HG03520 (cell line): Measurements from ENCODE around the gene TCEA2.
"Not testable (repeated sequence)": the region's sequence is repeated elsewhere in the genome, so short reads cannot be mapped to it uniquely, and the experiment has no call there.

Experiments used
- ATAC-seq: cut with Tn5 transposase; IDR thresholded peaks from one replicate; pipeline ENCODE4 v1.9.1; 2021; ENCODE audit warnings: mild to moderate bottlenecking, moderate library complexity; ENCODE audit not compliant: unreplicated experiment

The TCEA2 gene

DNA sequence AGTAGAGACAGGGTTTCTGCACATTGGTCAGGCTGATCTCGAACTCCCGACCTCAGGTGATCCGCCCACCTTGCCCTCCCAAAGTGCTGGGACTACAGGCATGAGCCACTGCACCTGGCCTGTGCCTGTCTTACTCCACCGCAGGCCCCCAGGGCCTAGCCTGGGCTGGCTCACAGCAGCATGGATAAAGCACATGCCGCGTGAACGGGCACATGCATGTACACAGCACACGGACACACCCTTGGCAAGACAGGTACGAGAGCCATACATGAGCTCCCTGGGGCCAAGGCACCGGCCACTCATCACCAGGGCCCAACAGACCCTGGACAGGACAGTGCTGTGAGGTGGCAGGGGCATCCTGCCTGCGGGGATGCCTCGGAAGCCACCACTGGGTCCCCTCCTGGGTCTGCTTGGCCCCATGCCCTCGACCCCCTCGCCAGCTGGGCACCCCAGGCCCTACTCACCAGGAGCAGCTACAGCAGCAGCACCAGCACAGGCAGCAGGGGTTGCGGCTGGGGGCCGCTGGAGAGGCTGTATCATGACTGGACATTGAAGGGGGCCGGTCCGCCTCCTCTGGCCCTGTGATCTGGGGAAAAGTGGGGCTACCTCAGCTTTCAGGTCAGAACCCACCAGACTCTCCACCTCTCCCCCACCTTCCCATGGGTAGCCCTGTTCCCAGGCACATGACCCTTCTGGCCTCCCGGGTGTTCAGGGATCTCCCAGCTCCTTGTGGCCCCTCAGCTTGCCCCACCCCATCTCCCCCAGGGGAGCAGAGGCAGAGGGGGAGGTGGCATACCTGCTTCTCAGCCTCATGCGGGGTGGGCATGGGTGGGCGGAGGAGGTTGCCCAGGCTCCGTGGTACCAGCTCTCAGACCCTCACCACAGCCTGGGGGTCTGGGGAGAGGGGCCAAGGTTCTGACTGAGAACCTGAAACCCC is 13.3 kb downstream of the TCEA2 start:
- no peak for ATAC-seq

GRCh38 chr20:64077094-64077493 is 14.1 kb downstream of the TCEA2 start:
- no peak for ATAC-seq

- ATAC-seq: no peak
Observed at GRCh38 chr20:64077541-64077875, 14.5 kb downstream of the TCEA2 start.

DNA sequence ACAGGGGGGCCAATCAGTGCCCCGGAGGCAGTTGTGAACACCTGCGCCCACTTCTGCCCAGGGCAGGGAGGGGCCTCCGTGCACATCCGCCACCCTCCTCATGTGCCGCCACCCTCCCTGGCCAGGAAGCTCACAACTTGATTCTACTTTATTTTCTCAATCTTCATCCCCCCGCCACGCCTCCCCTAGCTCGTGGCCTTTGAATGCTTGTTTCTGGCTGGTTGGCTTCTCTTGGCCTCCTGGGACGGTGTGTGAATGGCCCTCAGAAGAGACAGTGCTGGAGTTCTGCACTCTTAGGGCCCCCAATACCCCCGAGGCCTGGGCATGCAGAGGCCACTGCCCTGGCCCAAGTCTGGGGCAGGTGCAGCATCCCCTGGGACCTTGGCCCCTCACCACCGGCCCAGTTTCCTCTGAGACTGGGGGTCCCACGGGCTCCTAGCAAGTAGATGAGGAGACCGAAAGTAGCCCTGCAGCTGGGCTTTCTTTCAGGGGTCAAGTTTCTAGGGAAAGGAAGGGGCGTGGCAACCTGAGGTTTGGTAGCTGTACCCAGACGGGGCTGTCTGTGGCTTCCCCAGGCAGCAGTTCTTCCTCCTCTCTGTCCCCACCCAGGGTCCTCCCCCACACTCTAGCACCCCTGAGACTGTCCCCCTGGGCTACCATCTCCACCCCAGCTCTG is 15.0 kb downstream of the TCEA2 start:
- no peak for ATAC-seq

GRCh38 chr20:64078934-64079272 is 15.9 kb downstream of the TCEA2 start:
- ATAC-seq: no peak

DNA sequence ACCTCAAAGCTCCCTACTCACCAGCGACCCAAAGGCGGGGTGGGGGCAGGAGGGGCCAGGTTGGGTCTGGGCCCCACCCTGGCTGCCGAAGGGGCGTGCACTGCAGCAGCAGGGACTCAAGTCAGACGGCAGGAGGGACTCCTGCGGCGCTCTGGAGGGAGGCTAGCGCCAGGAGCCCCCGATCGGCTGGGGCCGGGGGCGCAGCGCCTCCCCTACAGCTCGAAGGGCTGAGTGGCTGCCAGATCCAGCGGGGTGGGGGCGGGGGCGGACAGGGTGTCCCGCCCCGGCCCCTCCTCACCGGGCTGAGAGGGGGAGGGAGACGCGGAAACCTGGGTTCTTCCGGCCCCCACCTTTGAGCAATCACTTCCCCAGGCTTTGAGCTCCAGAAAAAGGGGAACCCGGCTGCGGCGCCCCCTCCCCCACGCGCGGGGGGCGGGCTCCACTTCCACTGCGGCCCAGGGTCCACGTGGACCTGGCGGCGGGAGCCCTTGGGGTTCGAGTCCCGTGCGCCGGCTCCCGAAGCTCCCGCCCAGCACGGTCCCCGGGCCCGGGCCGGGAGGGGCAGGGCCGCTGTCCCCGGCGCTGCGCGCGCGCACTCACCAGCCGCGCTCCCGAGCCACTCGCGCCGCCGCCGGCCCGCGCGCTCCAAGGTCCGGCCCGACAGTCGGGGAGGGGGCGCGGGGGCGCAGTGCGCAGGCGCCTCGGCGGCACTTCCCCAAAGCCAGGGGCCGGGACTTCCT is 16.4 kb downstream of the TCEA2 start, which contains the start of gene RGS19:
Gene RGS19 (minus strand): TSS at position 246 of the 740 bp plus-strand sequence. CDS start 2,632 bp downstream, outside the sequence.
- peak; percentile 35 for ATAC-seq

DNA sequence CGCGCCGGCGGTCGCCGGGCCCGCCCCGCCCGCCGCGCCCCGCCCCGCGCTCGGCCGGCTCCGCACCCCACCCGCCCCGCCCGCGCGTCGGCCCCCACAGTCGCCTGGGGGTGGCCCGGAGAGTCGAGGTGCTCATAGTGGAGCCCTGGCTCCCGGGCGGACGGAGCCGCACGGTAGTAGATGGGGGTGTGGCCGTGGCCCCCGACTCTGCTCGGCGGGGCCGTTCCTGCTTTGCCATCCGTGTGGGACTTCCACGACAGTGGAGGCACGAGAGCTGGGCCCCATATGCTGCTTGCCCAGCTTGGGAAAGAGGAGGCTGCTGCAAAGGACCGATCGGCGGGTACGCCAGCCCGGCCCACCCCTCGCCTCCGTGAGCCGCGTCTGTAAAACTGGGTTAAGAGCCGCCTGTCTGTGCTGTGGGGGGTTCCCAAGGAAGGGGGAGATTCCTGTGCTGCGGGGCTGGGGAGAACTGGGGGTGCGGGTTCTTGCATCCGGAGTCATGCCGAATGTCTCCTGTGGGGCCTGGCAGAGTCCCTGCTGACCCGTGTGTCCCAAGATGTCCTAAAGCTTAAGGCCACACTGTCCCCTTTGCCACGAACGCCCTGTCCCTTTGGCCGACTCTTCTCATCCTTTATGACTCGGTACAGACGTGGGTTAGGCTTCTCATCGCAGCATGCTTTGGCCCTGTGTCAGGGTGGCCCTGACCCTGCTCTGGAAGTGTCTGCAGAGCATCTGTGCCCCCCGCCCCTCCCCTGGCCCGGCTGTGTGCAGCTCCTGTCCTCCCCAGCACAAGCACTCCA is 17.2 kb downstream of the TCEA2 start, which contains the start of gene OPRL1:
Gene OPRL1 (plus strand): TSS at position 70 of the 800 bp plus-strand sequence. CDS start 12,639 bp downstream, outside the sequence.
- no peak for ATAC-seq

- ATAC-seq: no peak
Observed at GRCh38 chr20:64080813-64081623, 18.0 kb downstream of the TCEA2 start.

DNA sequence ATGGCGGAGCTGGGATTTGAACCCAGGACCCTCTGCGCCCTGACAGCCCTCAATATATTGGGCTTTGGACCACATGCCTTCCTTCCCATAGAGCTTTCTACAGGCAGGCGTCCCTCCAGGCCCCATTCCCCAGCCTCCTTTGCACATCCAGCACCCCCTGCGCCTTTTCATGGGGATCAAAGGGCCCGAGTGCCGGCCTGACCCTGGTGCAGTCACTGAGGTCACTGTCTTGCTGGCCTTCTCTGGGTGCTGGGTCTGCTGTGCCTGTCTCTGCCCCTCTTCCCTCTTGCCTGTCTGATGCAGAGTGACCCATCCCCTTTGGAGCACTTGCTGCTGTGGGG is 18.6 kb downstream of the TCEA2 start:
- no peak for ATAC-seq

- no peak for ATAC-seq
Observed at GRCh38 chr20:64082126-64082731, 19.2 kb downstream of the TCEA2 start.

DNA sequence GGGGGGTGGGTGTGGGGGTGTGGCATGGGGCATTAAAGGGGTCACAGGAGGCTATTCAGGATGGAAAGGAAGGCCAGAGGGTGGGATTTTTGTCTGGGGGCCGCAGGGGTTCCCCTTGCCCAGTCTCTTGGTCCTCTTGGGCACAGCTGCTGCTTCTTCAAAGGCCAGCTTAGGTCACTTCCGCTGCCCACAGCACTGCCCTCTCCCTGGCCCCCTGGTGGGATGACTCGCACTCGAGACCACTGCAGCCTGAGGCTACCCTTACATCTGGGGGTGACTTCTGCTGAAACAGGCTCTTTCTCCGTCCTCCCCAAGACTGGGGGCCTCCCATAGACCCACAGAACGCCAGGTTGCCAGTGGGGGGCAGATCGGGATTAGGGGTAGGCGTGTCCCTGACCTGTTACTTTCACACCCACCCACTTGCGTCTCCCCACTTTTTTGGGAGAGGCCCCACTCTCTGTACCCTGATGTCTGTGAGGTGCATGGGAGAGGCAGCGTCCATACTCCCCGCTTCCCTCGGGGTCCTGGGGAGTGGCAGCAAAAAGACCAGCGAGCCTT is 19.9 kb downstream of the TCEA2 start:
- ATAC-seq: no peak

GRCh38 chr20:64083378-64083803 is 20.4 kb downstream of the TCEA2 start:
- no peak for ATAC-seq

- no peak for ATAC-seq
Observed at GRCh38 chr20:64083804-64084684, 21.0 kb downstream of the TCEA2 start, which contains the start of gene LKAAEAR1. Gene LKAAEAR1 (minus strand): TSS chr20:64084398. CDS start chr20:64084219, 179 bp downstream.

- ATAC-seq: no peak
Observed at GRCh38 chr20:64084685-64085152, 21.7 kb downstream of the TCEA2 start.

GRCh38 chr20:64086801-64087200 is 23.8 kb downstream of the TCEA2 start:
- no peak for ATAC-seq

GRCh38 chr20:64087226-64087825 is 24.3 kb downstream of the TCEA2 start:
- ATAC-seq: not testable (repeated sequence)

DNA sequence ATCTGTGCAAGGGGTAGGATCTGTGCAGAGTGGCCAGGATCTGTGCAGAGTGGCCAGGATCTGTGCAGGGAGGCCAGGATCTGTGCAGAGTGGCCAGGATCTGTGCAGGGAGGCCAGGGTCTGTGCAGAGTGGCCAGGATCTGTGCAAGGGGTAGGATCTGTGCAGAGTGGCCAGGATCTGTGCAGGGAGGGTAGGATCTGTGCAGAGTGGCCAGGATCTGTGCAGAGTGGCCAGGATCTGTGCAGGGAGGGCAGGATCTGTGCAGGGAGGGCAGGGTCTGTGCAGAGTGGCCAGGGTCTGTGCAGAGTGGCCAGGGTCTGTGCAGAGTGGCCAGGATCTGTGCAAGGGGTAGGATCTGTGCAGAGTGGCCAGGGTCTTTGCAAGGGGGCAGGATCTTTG is 25.6 kb downstream of the TCEA2 start:
- not testable (repeated sequence) for ATAC-seq
